HG03025 (cell line): Measurements from ENCODE around the gene CCDC81.
"Not testable (repeated sequence)": the region's sequence is repeated elsewhere in the genome, so short reads cannot be mapped to it uniquely, and the experiment has no call there.

Source experiments
- ATAC-seq: cut with Tn5 transposase; IDR thresholded peaks from one replicate; pipeline ENCODE4 v1.9.1; 2021; ENCODE audit warnings: mild to moderate bottlenecking, moderate library complexity; ENCODE audit not compliant: unreplicated experiment, low FRiP score

Gene CCDC81

GRCh38 chr11:86386283-86386682 is 11.6 kb downstream of the CCDC81 start:
- no peak for ATAC-seq

GRCh38 chr11:86386746-86387145 is 12.1 kb downstream of the CCDC81 start:
- ATAC-seq: no peak

- ATAC-seq: no peak
Observed at GRCh38 chr11:86388198-86388597, 13.5 kb downstream of the CCDC81 start.

- no peak for ATAC-seq
Observed at GRCh38 chr11:86390487-86390886, 15.8 kb downstream of the CCDC81 start.

- no peak for ATAC-seq
Observed at GRCh38 chr11:86395061-86395551, 20.4 kb downstream of the CCDC81 start.

GRCh38 chr11:86396396-86396795 is 21.7 kb downstream of the CCDC81 start:
- ATAC-seq: no peak

- ATAC-seq: no peak
Observed at GRCh38 chr11:86397351-86397750, 22.7 kb downstream of the CCDC81 start.

DNA sequence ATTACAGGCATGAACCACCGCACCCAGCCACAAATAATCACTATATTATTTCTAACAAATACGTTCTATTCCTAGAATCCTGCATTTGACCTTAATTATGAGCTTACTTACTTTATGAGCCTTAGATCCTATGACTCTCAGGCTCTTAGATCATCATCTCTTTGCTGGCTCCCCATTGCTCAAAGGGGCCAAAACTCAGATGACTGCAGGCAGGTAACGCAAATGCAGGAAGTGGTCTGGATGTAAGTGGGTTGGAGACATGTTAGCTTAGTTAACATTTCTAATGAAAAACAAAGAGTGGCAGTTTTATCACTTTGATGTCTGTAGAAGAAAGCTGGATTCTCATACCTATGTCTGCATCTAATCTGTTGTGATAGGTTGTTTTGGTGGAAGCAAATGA is 23.4 kb downstream of the CCDC81 start:
- ATAC-seq: no peak

- no peak for ATAC-seq
Observed at GRCh38 chr11:86403458-86403857, 28.8 kb downstream of the CCDC81 start.

DNA sequence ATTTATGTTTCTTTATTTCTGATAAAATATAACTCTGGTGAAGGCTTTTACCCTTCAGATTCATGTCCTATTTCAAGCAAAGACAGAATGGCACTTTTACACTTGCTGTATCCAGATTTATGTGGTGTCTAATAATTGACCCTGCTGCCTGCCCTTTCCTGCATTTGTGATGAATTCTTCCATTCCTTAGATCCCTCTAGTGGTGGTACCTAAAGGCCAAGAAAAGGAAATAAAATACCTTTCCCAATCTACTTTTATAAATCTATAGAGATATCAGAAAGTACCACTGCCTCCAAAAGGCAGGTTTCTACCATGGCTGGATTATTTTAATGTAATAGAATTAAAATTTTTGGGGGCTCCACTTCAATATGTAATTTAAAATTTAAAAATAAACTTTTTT is 34.2 kb downstream of the CCDC81 start:
- ATAC-seq: no peak

GRCh38 chr11:86414032-86414431 is 39.3 kb downstream of the CCDC81 start:
- no peak for ATAC-seq

GRCh38 chr11:86415026-86415425 is 40.3 kb downstream of the CCDC81 start:
- no peak for ATAC-seq

DNA sequence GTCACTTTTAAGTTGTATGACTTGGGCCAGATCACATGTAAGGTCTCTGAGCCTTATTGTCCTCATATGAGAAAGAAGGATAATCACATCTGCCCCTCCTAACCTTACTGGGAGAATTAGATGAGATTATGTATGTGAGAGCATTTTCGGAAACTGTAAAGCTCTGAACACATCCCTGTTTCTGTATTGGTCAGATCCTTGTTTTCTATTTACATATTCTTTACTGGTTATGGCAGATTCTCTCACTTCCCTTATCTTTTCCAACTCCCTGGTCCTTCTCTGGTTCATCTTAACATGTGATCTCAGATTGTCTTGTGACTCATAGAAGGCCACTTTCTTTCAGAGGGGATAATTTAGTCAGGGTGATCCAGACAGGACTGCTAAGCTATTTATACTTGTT is 41.8 kb downstream of the CCDC81 start:
- ATAC-seq: no peak

GRCh38 chr11:86416951-86417350 is 42.3 kb downstream of the CCDC81 start:
- not testable (repeated sequence) for ATAC-seq

DNA sequence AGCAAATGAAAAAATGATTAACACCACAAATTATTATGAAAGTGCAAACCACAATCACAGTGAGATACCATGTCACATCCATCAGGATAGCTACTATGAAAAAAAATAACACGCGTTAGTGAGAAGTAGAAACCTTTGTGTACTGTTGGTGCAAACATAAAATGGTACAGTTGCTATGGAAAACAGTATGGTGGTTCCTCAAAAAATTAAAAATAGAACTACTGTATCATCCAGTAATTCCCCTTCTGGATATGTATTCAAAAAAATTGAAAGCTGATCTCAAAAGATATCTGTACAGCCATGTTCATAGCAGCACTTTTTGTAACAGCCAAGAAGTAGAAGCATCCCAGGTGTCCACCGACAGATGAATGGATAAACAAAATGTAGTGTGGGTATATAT is 43.4 kb downstream of the CCDC81 start:
- ATAC-seq: no peak

GRCh38 chr11:86418513-86418912 is 43.8 kb downstream of the CCDC81 start:
- no peak for ATAC-seq

DNA sequence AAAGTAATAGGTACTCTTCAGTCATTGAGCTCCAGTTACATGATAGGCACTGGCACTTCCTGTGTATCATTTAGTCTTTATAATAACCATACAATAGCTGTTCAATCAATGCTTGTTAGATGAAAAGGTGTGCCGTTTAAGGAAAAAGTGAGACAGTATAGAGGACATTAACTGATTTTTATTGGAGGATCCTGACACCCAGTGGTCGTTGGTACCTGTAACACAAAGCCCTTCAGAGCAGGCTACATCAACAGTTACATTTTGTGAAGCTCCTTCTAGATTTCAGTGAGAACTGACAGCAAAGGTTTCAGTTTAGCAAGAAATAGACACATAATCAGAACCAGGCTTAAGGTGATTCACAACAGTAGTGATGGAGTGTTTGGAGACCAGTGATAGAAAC is 44.2 kb downstream of the CCDC81 start:
- ATAC-seq: no peak

- ATAC-seq: no peak
Observed at GRCh38 chr11:86421946-86422345, 47.3 kb downstream of the CCDC81 start.

DNA sequence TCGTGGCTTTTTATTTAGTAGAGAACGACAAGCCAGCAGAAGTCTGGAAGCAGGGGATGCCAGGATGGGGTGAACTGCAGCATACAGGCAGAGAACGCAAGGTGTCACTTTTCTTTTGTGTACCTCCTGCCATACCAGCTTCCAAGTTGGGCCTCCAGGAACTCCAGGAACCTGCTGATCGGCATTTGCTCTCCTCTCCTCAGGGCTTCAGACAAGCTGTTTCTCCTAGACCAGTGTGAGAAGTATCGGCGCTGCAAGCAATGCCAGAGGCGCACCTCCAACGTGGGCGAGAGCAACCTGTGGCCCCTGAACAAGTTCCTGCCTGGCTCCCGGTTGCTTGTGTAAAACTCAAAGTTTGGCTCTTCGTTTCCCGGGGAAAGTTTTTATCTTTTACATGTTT is 47.7 kb downstream of the CCDC81 start:
- no peak for ATAC-seq

GRCh38 chr11:86423488-86423887 is 48.8 kb downstream of the CCDC81 start:
- ATAC-seq: not testable (repeated sequence)

DNA sequence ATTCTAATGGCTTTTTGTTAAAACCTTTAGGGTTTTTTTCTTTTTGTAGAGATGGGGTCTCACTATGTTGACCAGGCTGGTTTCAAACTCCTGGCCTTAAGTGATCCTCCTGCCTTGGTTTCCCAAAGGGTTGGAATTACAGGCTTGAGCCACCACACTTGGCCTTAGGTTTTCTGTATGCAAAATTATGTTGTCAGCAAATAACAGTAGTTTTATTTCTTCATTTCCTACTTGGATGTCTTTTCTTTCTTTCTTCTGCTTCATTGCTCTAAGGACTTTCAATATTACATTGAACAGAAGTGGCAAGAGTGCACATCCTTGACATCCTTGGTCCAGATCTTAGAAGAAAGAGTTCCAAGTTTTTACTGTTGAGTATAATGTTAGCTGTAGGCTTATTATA is 52.8 kb downstream of the CCDC81 start:
- ATAC-seq: no peak

- ATAC-seq: no peak
Observed at GRCh38 chr11:86431258-86431657, 56.6 kb downstream of the CCDC81 start.
